GM10847 (cell line): ENCODE measurements around the gene PEX7.

Experiments used
- POLR2A ChIP-seq: IDR thresholded peaks from 2 replicates; pipeline ENCODE4 v1.6.1; 2011; ENCODE audit not compliant: insufficient read length; ENCODE audit errors: extremely low read depth

Gene PEX7

GRCh38 chr6:136809091-136809860 is 13.1 kb upstream of the PEX7 start:
- no peak for TF ChIP-seq POLR2A

GRCh38 chr6:136811272-136811671 is 11.1 kb upstream of the PEX7 start:
- TF ChIP-seq POLR2A, result no peak

- no peak for TF ChIP-seq POLR2A
Measured at GRCh38 chr6:136812174-136812573, 10.2 kb upstream of the PEX7 start.

GRCh38 chr6:136816656-136817055 is 5.7 kb upstream of the PEX7 start:
- no peak for TF ChIP-seq POLR2A

- TF ChIP-seq POLR2A, result no peak
Measured at GRCh38 chr6:136820561-136820960, 1.8 kb upstream of the PEX7 start.

GRCh38 chr6:136822046-136822375 is 381 bp upstream of the PEX7 start:
- TF ChIP-seq POLR2A, result no peak

- no peak for TF ChIP-seq POLR2A
Measured at GRCh38 chr6:136823128-136823660, 802 bp downstream of the PEX7 start.

- no peak for TF ChIP-seq POLR2A
Measured at GRCh38 chr6:136826216-136826615, 3.8 kb downstream of the PEX7 start.

- no peak for TF ChIP-seq POLR2A
Measured at GRCh38 chr6:136831873-136832562, 9.6 kb downstream of the PEX7 start.

GRCh38 chr6:136840276-136841001 is 18.0 kb downstream of the PEX7 start:
- no peak for TF ChIP-seq POLR2A

GRCh38 chr6:136843210-136843609 is 20.8 kb downstream of the PEX7 start:
- no peak for TF ChIP-seq POLR2A

GRCh38 chr6:136846046-136846445 is 23.7 kb downstream of the PEX7 start:
- TF ChIP-seq POLR2A, result no peak

GRCh38 chr6:136859430-136859829 is 37.0 kb downstream of the PEX7 start:
- no peak for TF ChIP-seq POLR2A

- no peak for TF ChIP-seq POLR2A
Measured at GRCh38 chr6:136860043-136860442, 37.7 kb downstream of the PEX7 start.

- TF ChIP-seq POLR2A, result no peak
Measured at GRCh38 chr6:136862662-136863061, 40.3 kb downstream of the PEX7 start.

- TF ChIP-seq POLR2A, result no peak
Measured at GRCh38 chr6:136863752-136864151, 41.4 kb downstream of the PEX7 start.
